PC-9 (cell line): ENCODE measurements around the gene LRRC4B. TPM values are rescaled to one million over a fixed set of nuclear protein-coding genes. Genes with fewer than 3 reads are reported as not detected.

Source experiments
- BruUV-seq: library from RNA; stranded (reverse); fragments of 400-500 nt; replicated peaks from 2 replicates; lab custom pipeline; 2021; lab: Mats Ljungman, UMichigan
- CTCF ChIA-PET: fragments of 300-600 bp; sonication (Branson Sonifier 250); formaldehyde crosslinking; loops from one replicate; lab custom pipeline; 2022; ENCODE audit warnings: antibody characterized with exemption; lab: Charles Lee
- POLR2A ChIA-PET: fragments of 300-600 bp; sonication (Branson Sonifier 250); formaldehyde crosslinking; loops from one replicate; lab custom pipeline; 2022; ENCODE audit warnings: antibody characterized with exemption; ENCODE audit not compliant: unreplicated experiment; lab: Charles Lee
- DNase-seq, 2 experiments: peaks; one replicate each; pipeline versions ENCODE4 v3.0.0 to v3.0.0-alpha.2; 2015 to 2022; ENCODE audit warnings: mixed read lengths in 1 of 2
- H2AFZ ChIP-seq: fragments of 200-600 bp; sonication (generic); 2 replicates; pipeline ENCODE4 v1.8.1; 2017; ENCODE audit warnings: antibody characterized with exemption
- H3F3A ChIP-seq: fragments of 200-600 bp; sonication (generic); 2 replicates; pipeline ENCODE4 v1.8.1; 2017; ENCODE audit warnings: antibody characterized with exemption, mild to moderate bottlenecking, low read depth; ENCODE audit not compliant: insufficient read depth
- H3K27ac ChIP-seq: fragments of 200-600 bp; sonication (generic); 2 replicates; pipeline ENCODE4 v1.6.1; 2016; ENCODE audit warnings: mixed run types
- H3K27me3 ChIP-seq: fragments of 200-600 bp; sonication (generic); 2 replicates; pipeline ENCODE4 v1.6.1; 2016; ENCODE audit warnings: low read depth, mixed run types; ENCODE audit not compliant: insufficient read depth
- H3K36me3 ChIP-seq: fragments of 200-600 bp; sonication (generic); 2 replicates; pipeline ENCODE4 v1.6.1; 2016; ENCODE audit warnings: low read depth, mixed run types
- H3K4me1 ChIP-seq: fragments of 200-600 bp; sonication (generic); replicated peaks from 2 replicates; pipeline ENCODE4 v1.6.1; 2016; ENCODE audit warnings: mixed run types; ENCODE audit not compliant: insufficient read depth
- H3K4me2 ChIP-seq: fragments of 200-600 bp; sonication (generic); 2 replicates; pipeline ENCODE4 v1.6.1; 2017; ENCODE audit warnings: mixed run types
- H3K4me3 ChIP-seq: fragments of 200-600 bp; sonication (generic); 2 replicates; pipeline ENCODE4 v1.6.1; 2016; ENCODE audit warnings: mixed run types
- H3K79me2 ChIP-seq: fragments of 200-600 bp; sonication (generic); 2 replicates; pipeline ENCODE4 v1.6.1; 2017; ENCODE audit warnings: low read depth, mixed run types
- H3K9me2 ChIP-seq: fragments of 200-600 bp; sonication (generic); 2 replicates; pipeline ENCODE4 v1.8.1; 2017; ENCODE audit warnings: mild to moderate bottlenecking; ENCODE audit not compliant: insufficient read depth
- H3K9me3 ChIP-seq: fragments of 200-600 bp; sonication (generic); 2 replicates; pipeline ENCODE4 v1.8.1; 2016; ENCODE audit warnings: low read depth; ENCODE audit not compliant: insufficient read depth
- H4K20me1 ChIP-seq: fragments of 200-600 bp; sonication (generic); 2 replicates; pipeline ENCODE4 v1.8.1; 2017; ENCODE audit not compliant: insufficient read depth
- CTCF ChIP-seq: fragments of 200-600 bp; sonication (generic); conservative IDR thresholded peaks from 2 replicates; pipeline ENCODE4 v1.6.1; 2017; ENCODE audit warnings: mixed run types, antibody characterized with exemption, mild to moderate bottlenecking, moderate library complexity
- EZH2 ChIP-seq: fragments of 200-600 bp; sonication (generic); IDR thresholded peaks from 2 replicates; pipeline ENCODE4 v1.8.0; 2017; ENCODE audit warnings: antibody characterized with exemption, low read depth
- intact Hi-C: fragments of 100-400 bp; cut with micrococcal nuclease; formaldehyde crosslinking; loops from one replicate; pipeline ENCODE4 v1.10.0; 2022; ENCODE audit not compliant: unreplicated experiment
- total RNA-seq: library from RNA; stranded (reverse); gene quantifications from 2 replicates; pipeline ENCODE4 v1.2.3, GENCODE V29; 2021

The LRRC4B gene
- total RNA-seq, 1 experiment from 2014 or later = not detected

DNA sequence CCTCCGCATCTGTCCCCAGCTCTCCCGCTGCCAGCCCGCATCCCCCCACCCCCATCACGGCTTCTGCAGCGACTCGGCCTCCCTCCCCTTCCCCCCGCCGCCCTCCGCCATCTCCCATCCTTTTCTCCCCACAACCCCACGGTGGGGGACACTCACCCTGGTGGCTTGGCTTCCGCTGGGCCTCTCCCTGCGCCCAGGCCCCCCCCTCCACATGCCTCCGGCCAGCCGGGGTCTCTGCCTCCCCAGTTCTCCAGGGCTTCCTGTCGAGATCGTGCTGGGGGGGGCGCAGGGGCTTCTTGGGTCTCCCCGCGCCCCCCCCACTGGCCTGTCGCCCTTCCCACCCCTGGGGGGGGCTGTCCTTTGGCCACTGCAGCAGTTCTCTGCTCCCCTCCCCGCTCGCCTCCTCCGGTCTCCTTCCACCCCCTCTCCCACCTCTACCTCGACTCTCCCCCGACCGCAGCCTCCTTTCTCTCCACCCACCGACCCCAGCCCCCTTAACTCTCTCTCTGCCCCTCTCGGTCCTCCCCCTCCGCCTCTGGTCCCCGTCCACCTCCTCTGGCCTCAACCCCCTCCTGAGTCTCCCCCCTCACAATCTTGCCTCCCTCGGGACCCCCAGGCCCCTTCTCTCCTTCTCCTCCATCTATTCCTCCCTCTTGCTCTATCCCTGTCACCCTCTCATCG is 17.1 kb downstream of the LRRC4B start:
- DNase-seq = no peak
- H3K4me3 ChIP-seq = no peak overlapping the region
- peaks cover 100% of the 10 kb centered on the region for H3K27me3 ChIP-seq
- H4K20me1 ChIP-seq = peaks cover 5% of the 10 kb centered on the region; the same call in 1 of the 2 replicates
- intact Hi-C loops = no loop called here
- POLR2A ChIA-PET = no interaction called here
- no peaks in the 10 kb centered on the region for H3F3A ChIP-seq
- no peaks in the 10 kb centered on the region for H3K4me1 ChIP-seq
- no peak overlapping the region for H3K4me2 ChIP-seq
- H3K27ac ChIP-seq = no peak overlapping the region
- TF ChIP-seq EZH2 (no peak), CTCF (no peak)
- no peaks in the 10 kb centered on the region for H3K9me2 ChIP-seq
- no peaks in the 10 kb centered on the region for H3K79me2 ChIP-seq
- H2AFZ ChIP-seq = no peak overlapping the region
- no TSS peak for BruUV-seq
- no peaks in the 10 kb centered on the region for H3K9me3 ChIP-seq
- no peaks in the 10 kb centered on the region for H3K36me3 ChIP-seq
- CTCF ChIA-PET = no interaction called here

DNA sequence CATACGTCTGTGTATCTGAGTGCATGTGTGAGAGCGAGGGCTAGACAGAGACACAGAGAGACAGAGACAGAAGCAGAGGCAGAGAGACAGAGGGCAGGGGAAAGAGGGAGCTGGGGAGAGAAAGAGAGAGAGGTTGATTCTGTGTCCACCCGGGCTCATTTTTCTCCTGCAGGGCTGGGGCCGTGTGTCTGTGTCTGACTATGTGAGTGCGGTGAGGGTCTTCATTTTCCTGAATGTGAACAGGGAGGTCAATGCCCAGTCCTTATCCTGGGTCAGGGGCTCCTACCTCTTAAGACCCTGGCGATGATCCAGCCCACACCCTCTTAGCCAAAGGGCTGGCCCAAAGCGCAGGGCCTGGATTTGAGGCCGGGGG is 17.7 kb downstream of the LRRC4B start:
- Histone ChIP-seq H3K27ac (no peak overlapping the region), H3K4me2 (no peak overlapping the region), H3K9me3 (no peaks in the 10 kb centered on the region), H3K36me3 (no peaks in the 10 kb centered on the region), H3F3A (no peaks in the 10 kb centered on the region), H3K4me3 (no peak overlapping the region), H4K20me1 (peaks cover 5% of the 10 kb centered on the region; the same call in 1 of the 2 replicates), H3K4me1 (no peaks in the 10 kb centered on the region), H3K27me3 (peaks cover 99% of the 10 kb centered on the region), H3K79me2 (no peaks in the 10 kb centered on the region), H3K9me2 (no peaks in the 10 kb centered on the region), H2AFZ (no peak overlapping the region)
- POLR2A ChIA-PET = no interaction called here
- intact Hi-C loops = no loop called here
- CTCF ChIA-PET = no interaction called here
- BruUV-seq = no TSS peak
- DNase-seq = no peak
- TF ChIP-seq CTCF (no peak), EZH2 (no peak)

DNA sequence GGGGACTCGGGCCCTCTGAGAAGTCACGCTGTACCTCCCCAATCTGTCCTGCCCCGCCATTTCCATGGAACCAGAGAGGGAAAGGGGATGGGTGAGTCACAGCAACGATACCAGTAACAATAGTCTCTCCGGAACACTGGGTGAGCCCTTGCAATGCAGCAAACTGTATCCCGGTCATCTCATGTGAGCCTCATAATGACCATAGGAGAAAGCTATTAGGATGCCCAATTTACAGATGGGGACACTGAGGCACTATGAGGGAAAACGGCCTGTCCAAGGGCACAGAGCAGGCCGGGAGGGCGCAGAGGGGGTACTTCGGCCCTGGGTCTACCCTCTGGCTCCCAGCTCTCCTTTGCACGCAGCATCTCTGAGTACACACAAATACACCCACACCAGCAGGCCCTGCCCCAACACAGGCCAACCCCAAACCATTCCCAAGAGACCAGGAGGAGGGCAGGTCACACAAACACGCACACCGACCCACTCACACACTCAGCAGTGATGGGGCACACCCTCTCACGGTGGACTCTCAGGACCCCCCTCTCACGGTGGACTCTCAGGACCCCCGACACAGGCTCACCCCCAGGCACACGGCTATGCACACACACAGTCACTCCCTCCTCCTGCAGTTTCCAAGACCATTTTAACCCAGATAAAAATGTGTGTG is 18.2 kb downstream of the LRRC4B start:
- H3K9me3 ChIP-seq = no peaks in the 10 kb centered on the region
- H3K79me2 ChIP-seq = no peaks in the 10 kb centered on the region
- no peak overlapping the region for H3K4me2 ChIP-seq
- H3K27me3 ChIP-seq = peaks cover 97% of the 10 kb centered on the region
- H3K36me3 ChIP-seq = no peaks in the 10 kb centered on the region
- no peak overlapping the region for H2AFZ ChIP-seq
- CTCF ChIA-PET = interaction anchor here (0.6 kb wide), 1 partner anchor 1851 kb away, joined by 3 read pairs; no protein-coding TSS in a partner anchor
- H3K9me2 ChIP-seq = no peaks in the 10 kb centered on the region
- H3K4me3 ChIP-seq = no peak overlapping the region
- H3K27ac ChIP-seq = no peak overlapping the region
- TF ChIP-seq EZH2 = no peak
- TF ChIP-seq CTCF = no peak
- H4K20me1 ChIP-seq = peaks cover 5% of the 10 kb centered on the region; the same call in 1 of the 2 replicates
- POLR2A ChIA-PET = no interaction called here
- no TSS peak for BruUV-seq
- no peaks in the 10 kb centered on the region for H3K4me1 ChIP-seq
- intact Hi-C loops = no loop called here
- no peak for DNase-seq
- no peaks in the 10 kb centered on the region for H3F3A ChIP-seq
